GM19463 (cell line): ENCODE data around the gene OR10P1.
"Not testable (repeated sequence)": the region's sequence is repeated elsewhere in the genome, so short reads cannot be mapped to it uniquely, and the experiment has no call there.

Source experiments
- ATAC-seq: cut with Tn5 transposase; IDR thresholded peaks from one replicate; pipeline ENCODE4 v1.9.1; 2021; ENCODE audit warnings: mild to moderate bottlenecking, moderate library complexity; ENCODE audit not compliant: unreplicated experiment

The OR10P1 gene, protein sequence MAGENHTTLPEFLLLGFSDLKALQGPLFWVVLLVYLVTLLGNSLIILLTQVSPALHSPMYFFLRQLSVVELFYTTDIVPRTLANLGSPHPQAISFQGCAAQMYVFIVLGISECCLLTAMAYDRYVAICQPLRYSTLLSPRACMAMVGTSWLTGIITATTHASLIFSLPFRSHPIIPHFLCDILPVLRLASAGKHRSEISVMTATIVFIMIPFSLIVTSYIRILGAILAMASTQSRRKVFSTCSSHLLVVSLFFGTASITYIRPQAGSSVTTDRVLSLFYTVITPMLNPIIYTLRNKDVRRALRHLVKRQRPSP

DNA sequence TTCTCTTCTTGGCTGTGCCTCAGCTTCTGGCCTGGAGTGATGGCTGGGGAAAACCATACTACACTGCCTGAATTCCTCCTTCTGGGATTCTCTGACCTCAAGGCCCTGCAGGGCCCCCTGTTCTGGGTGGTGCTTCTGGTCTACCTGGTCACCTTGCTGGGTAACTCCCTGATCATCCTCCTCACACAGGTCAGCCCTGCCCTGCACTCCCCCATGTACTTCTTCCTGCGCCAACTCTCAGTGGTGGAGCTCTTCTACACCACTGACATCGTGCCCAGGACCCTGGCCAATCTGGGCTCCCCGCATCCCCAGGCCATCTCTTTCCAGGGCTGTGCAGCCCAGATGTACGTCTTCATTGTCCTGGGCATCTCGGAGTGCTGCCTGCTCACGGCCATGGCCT lies at the start of gene OR10P1:
TSS of gene OR10P1 (plus strand) at position 40 of the 400 bp plus-strand sequence. CDS start at position 40, 0 bp downstream.
- no peak for ATAC-seq

DNA sequence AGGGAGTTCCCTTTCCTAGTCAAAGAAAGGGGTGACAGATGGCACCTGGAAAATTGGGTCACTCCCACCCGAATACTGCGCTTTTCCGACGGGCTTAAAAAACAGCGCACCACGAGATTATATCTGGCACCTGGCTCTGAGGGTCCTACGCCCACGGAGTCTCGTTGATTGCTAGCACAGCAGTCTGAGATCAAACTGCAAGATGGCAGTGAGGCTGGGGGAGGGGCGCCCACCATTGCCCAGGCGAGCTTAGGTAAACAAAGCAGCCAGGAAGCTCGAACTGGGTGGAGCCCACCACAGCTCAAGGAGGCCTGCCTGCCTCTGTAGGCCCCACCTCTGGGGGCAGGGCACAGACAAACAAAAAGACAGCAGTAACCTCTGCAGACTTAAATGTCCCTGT lies 46.5 kb upstream of the OR10P1 start:
- not testable (repeated sequence) for ATAC-seq

DNA sequence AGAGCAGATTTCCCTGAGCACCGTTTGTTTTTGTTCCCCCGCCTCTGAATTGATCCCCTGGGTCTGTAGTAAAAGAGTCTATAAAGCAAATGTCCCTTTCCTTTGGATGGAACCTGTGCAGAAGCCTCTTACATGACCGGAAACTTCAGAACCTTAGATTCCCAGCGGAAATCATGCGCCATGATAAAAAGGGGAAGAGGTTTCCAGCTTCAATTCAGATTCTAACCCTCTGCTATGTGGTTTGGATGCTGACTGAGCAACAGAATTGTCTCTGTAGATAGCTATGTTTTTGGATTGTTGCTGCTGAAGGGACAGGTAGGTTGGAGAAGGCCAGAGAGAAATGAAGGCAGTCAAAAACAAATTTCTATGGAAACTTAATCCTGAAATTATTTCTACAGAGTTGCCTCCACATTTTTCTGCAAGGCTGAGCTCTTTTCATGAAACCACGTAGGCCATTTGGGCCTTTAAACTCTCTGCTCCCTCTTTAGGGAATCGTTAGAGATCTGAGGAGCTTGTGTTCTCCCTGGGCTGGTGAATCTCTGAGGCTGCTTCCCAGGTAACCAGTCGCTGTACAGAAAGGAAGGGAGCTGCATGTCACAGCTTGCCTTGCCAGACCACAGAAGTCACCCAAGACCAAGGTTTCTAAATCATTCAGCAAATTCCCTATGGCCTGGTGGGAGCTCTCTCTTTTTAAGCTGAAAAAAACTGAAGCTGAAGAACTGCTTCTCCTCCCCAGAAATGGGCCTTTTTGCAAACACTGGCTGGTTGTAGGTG lies 28.7 kb upstream of the OR10P1 start:
- ATAC-seq = no peak

DNA sequence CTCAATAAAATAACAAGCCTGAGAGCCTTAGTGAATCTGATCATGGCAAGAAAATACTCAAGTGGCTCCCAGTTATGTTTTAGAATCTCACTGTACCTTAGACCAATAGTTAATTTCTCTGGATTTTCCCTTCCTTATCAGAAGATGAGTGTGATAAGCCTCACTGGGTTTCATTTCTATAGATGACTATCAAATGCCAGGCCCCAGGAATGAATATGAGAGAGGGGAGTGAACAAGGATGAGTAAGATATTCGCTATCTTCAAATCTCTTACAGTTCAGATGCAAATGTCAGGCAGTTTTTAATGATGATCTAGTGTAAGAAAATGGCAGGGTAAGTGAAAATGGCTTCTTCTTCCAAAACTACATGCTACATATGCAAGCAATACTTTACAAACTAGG lies 26.1 kb upstream of the OR10P1 start:
- ATAC-seq = no peak

DNA sequence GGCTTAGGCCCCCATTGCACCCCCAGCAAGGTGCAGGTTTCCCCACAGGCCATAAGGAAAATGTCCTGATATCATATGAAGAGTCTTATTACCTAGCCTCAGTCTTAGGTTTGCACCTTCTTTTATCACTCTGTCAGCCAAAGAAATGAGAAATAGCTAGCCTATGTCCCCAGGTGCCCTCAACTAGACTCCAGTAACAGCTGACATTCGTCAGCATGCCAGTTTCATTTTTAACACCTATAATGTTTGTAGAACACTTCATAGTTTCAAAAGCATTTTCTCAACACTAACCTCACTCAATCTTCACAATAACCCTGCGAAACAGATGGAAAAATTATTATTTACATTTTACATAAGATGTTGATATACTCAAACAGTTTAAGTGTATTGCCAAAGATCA lies 24.0 kb upstream of the OR10P1 start:
- no peak for ATAC-seq

DNA sequence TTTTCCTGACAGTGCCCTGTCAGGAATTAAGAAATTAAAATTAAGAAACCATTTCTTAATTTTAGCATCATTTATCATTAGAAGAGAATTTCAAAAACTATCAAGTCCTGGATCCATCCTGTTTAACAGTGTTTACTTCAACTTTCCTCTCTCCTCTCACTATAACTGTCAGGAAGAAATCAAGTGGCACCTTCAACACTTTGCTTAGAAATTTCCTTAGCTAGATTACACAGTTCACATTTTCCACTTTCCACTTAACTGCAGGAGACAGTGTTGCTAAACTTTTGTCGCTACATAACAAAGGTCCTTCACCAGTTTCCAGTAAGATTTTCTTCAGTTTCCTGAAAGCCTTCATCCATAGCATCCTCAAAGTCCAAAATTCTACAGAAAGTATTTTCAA lies 21.9 kb upstream of the OR10P1 start:
- ATAC-seq = no peak

DNA sequence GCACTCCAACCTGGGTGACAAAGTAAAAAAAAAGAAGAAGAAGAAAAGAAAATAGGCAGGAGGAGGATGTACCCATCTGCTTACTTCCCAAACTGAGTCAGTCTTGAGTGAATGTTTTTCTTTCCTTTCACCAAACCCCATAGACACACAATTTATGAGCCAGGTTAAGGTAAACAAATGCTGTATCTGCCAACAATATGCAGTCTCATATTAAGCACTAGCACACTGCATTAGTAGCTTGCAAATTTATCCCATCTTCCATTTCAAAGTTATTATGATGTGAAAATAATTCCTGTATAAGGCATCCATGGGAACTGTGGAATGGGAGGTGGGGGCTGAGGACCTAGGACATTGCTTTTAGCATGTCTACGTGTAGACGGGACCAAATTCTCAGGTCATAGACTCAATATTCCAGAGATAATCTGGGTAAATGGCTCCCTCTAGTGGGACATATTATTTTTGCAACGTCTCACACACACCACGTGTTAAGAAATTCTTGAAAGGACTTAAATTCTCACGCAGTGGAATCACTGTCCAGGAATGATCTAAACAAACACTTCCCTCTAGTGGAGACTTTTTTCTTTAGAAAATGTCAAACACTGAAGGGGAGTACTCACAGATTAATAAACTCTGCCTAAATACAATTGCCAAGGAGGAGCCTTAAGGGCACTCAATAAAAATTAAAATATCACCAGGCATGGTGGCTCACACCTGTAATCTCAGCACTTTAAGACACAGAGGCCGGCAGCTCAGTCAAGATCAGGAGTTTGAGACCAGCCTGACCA lies 17.1 kb upstream of the OR10P1 start:
- peak; percentile 61 for ATAC-seq

DNA sequence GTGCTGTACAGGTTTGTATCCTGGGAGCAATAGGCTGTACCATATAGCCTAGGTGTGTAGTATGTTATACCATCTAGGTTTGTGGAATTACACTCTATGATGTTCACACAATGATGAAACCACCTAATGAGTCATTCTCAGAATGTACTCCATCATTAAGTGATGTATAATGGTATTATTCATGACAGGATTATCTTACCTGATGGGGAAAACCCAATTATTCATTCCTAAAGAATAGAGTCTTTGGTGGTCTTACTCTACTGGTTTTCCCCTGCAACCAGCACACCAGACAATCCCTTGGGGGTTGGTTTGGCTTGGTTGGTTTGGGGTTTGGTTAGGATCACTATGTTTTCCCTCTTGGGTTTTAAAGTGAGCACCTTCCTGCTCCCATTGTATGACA lies 12.6 kb upstream of the OR10P1 start:
- peak; percentile 58 for ATAC-seq

DNA sequence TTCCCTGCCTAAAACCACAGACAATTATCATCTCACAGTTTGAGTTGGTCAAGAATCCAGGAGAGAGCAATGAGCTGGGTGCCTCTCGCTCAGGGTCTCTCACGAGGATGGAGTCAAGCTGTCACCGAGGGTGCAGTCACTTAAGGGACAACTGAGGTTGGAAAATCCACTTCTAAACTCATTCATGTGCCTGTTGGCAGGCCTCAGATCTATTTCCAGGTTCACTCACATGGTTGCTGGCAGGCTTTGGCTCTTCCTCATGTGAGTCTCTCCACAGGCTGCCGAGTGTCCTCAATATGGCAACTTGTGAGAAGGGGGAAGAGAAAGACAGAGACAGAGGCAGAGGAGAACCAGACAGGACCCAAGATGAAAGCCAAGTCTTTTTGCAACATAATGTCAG lies 10.5 kb upstream of the OR10P1 start:
- no peak for ATAC-seq

DNA sequence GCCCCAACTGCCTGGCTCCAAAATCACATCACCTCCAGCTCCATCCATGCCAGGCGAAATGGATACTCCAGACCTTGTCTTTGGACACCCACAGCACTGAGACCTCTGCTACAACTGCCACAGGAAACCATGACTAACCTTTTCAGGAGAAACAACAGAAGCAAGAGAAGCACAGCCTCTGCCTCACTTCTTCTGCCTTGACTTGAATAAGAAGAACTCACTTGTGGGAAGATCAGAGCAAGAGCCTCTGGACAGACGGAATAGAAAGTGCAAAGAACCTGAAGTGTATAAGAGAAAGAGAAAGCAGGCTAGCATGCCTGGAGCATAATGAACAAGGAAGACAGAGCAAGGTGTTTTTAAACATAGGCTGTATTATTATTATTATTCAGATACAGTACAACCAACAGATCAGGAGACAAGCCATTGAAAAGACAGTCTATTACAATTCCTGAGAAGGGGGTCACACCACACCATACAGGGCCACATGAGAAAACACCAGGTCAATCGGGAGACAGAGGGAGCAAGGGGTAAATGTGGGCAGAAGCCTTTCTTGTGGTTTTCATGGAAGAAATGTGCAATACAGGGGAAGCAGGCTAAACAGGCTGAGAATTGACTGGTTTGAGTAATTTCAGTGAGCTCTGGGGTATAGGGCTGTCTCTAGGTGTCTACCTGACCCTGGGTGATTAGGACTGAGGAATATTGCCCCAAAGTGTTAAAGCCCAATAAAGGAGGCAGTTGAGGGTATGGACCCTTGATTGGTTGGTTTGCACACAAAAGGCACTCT lies 7.4 kb upstream of the OR10P1 start:
- no peak for ATAC-seq

DNA sequence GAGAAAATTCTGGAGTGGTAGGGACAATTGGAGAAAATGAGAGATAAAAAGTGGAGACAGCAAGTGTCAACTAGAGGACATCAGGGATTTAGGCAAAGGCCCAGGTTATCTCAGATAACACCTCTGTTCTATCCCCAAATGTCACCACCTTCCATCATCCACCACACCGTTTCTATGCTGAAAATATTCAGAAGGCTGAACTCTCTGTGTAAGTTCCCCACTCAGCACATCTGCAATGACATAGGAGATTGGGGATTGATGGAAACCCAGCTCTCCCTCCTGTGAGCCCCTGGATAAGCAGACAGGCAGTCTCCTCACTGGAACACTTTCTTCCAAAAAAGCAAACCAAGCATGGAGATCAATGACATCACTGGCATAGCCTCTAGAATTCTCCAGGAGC lies 5.6 kb upstream of the OR10P1 start:
- ATAC-seq = no peak

DNA sequence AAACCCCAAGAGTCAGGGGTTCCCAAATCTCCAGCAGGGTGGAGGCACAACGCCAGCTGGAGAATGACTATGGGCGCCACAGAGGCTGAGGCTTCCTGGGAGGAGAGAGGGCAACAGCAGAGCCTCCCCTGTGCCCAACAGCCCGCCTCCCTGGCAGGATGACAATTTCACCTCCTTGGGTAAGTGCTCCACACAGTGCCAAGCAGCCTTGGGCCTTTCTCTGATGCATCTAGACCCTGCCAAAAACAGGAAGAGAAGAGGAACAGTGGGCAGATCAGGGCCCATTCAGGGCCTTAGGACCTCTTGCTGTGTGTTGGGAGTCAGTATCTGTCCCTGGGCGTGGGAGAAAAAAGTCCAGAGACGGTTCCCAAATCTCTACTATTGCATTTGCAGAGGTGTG lies 5.0 kb upstream of the OR10P1 start:
- ATAC-seq = no peak

DNA sequence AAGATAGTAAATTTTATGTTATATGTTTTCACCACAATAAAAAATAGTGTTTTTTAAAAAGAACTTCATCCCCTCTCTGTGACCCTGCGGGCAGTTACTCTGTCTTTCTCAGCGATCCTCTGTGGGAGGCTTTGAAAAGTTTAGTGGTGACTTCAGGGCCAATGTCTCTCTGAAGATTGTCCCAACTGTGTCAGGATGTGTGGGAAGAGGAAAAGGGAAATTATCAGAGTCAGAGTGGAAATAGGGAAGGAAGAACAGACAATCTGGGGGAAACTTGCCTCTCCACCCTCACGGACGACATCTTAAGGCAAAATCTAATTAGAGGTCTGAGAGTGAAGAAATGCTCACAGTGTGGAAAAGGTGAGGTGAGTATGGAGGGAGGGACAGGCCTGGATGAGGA lies 3.5 kb upstream of the OR10P1 start:
- ATAC-seq = no peak

DNA sequence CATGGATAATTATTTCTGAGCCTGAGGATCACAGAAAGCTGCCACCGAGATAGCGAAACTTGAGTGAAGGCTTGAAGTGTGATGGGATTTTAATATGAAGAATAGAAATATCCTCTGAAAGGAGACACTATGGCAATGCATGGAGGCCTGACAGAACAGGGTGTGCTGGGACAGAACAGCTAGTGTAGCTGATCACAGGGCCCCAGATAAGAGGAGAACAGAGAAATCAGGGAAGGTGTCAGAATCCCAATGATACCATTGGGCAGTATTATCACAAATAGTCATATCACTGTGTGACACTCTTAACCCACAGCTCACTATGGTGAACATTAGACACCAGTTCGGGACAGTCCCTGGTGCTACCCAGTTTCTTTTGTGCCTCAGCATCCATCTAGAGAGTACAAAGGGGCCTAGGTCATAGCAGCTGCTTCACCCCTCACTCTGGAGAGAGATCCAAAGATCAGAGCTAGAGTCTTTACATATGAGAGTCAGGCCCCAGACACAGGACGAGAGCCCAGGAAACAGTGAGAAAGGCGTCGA lies 506 bp upstream of the OR10P1 start:
- no peak for ATAC-seq

DNA sequence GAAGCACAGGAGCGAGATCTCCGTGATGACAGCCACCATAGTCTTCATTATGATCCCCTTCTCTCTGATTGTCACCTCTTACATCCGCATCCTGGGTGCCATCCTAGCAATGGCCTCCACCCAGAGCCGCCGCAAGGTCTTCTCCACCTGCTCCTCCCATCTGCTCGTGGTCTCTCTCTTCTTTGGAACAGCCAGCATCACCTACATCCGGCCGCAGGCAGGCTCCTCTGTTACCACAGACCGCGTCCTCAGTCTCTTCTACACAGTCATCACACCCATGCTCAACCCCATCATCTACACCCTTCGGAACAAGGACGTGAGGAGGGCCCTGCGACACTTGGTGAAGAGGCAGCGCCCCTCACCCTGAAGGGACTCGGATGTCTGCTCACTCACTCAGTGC lies 775 bp downstream of the OR10P1 start:
- ATAC-seq = no peak

DNA sequence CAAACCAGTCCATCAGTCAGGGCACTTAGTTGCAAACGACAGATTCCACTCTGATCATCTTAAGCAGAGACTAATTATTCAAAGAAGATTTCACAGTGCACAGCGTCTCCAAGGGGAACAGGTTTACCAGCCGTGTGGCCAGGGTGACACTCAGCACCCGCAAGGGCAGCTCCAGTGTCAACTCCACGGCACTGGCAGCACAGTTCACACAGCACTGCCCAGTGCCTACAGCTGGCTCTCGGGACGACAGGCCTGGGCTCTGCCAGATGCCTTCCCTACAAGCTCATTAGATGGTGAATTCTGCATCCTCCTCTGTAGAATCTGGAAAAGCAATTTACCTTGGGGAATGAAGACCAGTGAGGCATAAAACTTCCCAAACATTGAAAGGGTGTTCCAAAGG lies 4.9 kb downstream of the OR10P1 start:
- no peak for ATAC-seq

DNA sequence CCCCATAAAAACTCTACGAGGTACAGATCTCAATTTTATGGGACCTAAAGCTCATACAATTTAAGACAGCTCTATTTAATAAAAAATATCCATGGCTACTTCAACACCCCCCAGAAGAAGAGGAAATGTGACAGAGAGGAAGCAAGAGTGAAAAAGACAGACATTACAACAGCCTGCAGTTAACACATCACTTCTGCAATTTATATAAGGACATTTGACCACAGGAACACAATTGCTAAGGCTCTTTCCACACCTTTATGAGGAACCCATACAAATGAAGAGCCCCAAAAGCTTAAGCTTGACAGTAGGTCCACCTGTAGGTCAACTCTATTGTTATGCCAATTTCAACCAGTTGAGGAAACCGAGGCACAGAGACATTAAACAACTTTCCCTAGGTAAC lies 5.6 kb downstream of the OR10P1 start:
- no peak for ATAC-seq

DNA sequence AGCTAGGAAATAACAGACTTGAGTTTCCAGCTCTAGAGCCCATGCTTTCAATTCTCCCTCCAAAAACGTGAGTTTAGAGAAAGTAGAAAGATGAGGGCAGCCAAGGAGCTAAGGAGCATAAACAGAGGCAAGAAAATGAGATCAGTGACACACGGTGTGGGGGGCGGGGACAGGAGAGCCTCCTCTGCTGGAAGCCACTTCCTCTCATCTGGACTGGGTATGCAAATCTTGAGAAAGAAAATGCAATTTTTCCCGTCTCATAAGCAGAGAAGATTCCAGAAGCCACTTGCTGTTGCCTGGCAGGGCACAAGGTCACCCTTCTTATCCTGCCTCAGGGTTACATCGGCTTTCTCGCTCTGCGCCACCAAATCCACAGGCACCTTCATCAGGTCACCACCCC lies 6.0 kb downstream of the OR10P1 start:
- no peak for ATAC-seq

DNA sequence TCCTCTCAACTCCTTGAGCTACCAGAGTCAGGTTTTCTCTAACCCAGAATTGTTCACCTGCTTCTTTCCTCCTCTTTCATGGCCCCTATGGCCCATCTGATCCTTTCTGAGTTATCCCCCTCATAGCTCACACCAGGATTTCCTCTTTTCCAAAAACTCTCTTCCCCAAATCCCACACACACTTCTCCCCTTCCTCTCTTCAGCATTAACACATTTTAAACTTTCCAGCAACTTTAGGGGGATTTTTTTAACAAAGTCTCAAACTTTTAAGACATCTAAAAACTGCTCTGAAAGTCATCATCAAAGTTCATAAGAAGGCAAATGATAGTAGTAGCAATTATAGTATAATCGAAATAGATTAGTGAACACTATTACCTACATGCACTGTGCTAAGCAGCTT lies 7.9 kb downstream of the OR10P1 start:
- ATAC-seq = no peak

DNA sequence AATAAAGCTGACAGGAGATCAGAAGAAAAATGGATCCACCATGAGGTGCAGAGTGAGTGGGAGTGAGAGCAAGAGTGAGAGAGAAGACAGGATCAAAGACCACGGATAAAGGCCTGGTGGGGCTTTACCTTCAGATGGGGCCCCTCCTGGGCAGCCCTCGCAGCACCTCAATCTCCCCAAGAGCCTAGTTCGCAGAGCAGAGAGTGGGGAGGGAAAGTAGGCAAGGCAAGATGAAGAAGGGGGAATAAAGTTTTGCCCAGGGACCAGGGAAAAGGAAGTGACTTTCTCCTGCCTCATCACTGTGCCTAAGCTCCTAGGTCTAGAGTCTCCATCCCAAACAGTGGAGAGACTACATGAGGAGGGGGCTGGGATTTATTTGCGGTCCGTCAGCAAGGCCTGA lies 10.3 kb downstream of the OR10P1 start:
- ATAC-seq = no peak
